Measurements from ENCODE around the gene TMEM63B. TPM values are rescaled to one million over a fixed set of nuclear protein-coding genes. Genes with fewer than 3 reads are reported as not detected.
A peak's percentile ranks its signal among the peaks of the same experiment; 100 is the strongest.
"Not testable (repeated sequence)": the region's sequence is repeated elsewhere in the genome, so short reads cannot be mapped to it uniquely, and the experiment has no call there.

Gene TMEM63B
- total RNA-seq, 1 donor from 2014 or later: 33.4 TPM

DNA sequence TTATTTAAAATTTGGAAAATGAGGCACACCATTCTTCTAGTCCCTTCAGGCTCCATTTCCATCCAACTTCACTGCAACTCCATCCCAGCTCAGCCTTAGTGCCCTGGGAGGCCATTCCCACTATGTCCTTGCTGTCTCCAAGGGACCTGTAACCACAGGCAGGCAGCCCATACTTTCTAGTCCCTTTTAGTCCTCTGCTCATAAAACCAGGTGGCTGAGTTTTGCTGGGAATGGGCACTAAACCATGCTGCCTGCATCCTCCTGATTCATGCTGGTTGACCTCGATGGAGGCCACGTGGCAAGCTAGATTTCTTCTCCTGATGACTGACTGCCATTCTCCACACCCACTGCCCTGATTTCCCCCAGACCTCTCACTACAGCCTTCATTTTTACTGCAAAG is 61.9 kb downstream of the TMEM63B start:
- H3K36me3 Mint-ChIP-seq (ENCODE audit: low read depth, unreplicated experiment): no peaks in the 10 kb centered on the region
- DNase-seq (ENCODE audit: low spot score): no peak

DNA sequence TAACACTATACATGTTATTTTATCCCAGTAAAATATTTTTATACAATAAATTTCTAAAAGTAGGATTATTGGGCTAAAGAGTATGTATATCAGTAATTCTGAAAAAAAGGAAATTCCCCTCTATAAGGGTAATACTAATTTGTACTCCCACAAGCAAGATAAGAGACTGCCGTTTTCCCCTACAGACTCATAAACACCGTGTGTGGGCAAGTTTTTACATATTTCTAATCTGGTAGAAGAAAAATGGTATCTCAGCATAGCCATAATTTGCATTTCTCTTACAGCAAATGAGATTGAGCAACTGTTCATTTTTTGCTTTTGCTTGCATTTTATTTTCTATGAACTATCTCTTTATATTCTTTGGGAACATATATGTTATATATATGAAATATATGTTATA is 63.4 kb downstream of the TMEM63B start:
- H3K4me3 Mint-ChIP-seq (ENCODE audit: unreplicated experiment): no peak overlapping the region
- no peaks in the 10 kb centered on the region for H3K36me3 Mint-ChIP-seq (ENCODE audit: low read depth, unreplicated experiment)
- TF ChIP-seq, protein P1, sequence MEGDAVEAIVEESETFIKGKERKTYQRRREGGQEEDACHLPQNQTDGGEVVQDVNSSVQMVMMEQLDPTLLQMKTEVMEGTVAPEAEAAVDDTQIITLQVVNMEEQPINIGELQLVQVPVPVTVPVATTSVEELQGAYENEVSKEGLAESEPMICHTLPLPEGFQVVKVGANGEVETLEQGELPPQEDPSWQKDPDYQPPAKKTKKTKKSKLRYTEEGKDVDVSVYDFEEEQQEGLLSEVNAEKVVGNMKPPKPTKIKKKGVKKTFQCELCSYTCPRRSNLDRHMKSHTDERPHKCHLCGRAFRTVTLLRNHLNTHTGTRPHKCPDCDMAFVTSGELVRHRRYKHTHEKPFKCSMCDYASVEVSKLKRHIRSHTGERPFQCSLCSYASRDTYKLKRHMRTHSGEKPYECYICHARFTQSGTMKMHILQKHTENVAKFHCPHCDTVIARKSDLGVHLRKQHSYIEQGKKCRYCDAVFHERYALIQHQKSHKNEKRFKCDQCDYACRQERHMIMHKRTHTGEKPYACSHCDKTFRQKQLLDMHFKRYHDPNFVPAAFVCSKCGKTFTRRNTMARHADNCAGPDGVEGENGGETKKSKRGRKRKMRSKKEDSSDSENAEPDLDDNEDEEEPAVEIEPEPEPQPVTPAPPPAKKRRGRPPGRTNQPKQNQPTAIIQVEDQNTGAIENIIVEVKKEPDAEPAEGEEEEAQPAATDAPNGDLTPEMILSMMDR (IDR thresholded peaks at IDR 0.05; ENCODE audit: unreplicated experiment): no peak
- no peaks in the 10 kb centered on the region for H3K9me3 Mint-ChIP-seq (ENCODE audit: unreplicated experiment)
- peaks cover 33% of the 10 kb centered on the region for H3K4me1 Mint-ChIP-seq (ENCODE audit: unreplicated experiment)
- H3K27me3 Mint-ChIP-seq (ENCODE audit: unreplicated experiment): peaks cover 10% of the 10 kb centered on the region
- H3K27ac Mint-ChIP-seq (ENCODE audit: unreplicated experiment): no peak overlapping the region
- no peak for DNase-seq (ENCODE audit: low spot score)

More for the DNA sequence above, 61.9 kb downstream of the TMEM63B start:
- Mint-ChIP-seq H3K4me1 (ENCODE audit: unreplicated experiment) (peaks cover 44% of the 10 kb centered on the region), H3K9me3 (ENCODE audit: unreplicated experiment) (no peaks in the 10 kb centered on the region), H3K4me3 (ENCODE audit: unreplicated experiment) (no peak overlapping the region), H3K27me3 (ENCODE audit: unreplicated experiment) (peaks cover 10% of the 10 kb centered on the region), H3K27ac (ENCODE audit: unreplicated experiment) (no peak overlapping the region)
- TF ChIP-seq, protein P1 (IDR thresholded peaks at IDR 0.05; ENCODE audit: unreplicated experiment): no peak

GRCh38 chr6:44192428-44193041 is 65.2 kb downstream of the TMEM63B start:
- Mint-ChIP-seq H3K36me3 (ENCODE audit: low read depth, unreplicated experiment) (no peaks in the 10 kb centered on the region), H3K27me3 (ENCODE audit: unreplicated experiment) (peaks cover 4% of the 10 kb centered on the region), H3K27ac (ENCODE audit: unreplicated experiment) (peak overlapping the region; percentile 97), H3K9me3 (ENCODE audit: unreplicated experiment) (no peaks in the 10 kb centered on the region), H3K4me1 (ENCODE audit: unreplicated experiment) (peaks cover 22% of the 10 kb centered on the region), H3K4me3 (ENCODE audit: unreplicated experiment) (peak overlapping the region; percentile 76)
- DNase-seq (ENCODE audit: low spot score): peak; percentile 47
- TF ChIP-seq, protein P1 (IDR thresholded peaks at IDR 0.05; ENCODE audit: unreplicated experiment): no peak

DNA sequence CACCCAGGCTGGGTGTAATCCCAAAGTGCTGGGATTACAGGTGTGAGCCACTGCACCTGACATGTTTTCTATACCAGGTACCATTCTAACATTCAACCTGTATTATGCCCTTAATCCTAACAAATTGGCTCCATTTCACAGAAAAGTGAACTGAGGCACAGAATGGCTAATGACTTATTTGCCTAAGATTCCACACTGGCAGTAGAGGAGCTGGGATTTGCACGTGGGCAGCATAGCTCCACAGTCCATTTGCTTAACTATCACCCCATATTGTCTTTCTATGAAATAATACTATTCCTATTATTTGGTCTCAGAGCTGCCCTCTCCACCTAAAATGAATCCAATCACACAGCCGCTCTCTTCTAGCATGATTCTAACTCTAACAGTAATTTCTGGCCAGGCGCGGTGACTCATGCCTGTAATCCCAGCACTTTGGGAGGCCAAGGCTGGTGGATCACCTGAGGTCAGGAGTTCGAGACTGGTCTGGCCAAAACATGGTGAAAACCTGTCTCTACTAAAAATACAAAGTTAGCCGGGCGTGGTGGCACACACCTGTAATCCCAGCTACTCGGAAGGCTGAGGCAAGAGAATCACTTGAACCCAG is 66.1 kb downstream of the TMEM63B start:
- TF ChIP-seq, protein P1 (IDR thresholded peaks at IDR 0.05; ENCODE audit: unreplicated experiment): no peak
- no peak for DNase-seq (ENCODE audit: low spot score)
- Mint-ChIP-seq H3K27ac (ENCODE audit: unreplicated experiment) (peak overlapping the region; percentile 97), H3K27me3 (ENCODE audit: unreplicated experiment) (peaks cover 4% of the 10 kb centered on the region), H3K4me3 (ENCODE audit: unreplicated experiment) (peak overlapping the region; percentile 76), H3K4me1 (ENCODE audit: unreplicated experiment) (peaks cover 22% of the 10 kb centered on the region), H3K9me3 (ENCODE audit: unreplicated experiment) (no peaks in the 10 kb centered on the region), H3K36me3 (ENCODE audit: low read depth, unreplicated experiment) (no peaks in the 10 kb centered on the region)

DNA sequence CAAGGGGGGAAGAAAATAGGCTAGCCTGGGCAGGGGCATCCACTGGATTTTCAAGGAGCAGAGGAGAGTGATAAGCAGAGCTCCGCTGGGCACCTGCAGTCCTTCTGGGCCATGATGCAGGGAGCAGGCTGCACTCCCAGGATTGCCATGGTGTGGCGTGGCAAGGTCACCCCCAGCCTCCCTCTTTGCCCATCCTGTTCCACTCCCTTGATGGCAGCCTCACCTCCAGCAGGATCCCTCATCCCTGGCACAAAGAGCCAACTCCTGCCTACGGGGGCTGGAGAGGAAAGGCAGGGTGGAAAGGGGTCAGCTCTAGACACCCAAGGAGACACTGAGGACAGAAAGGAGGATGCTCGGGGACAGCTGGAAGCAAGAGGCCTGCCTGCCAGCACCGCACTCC is 67.0 kb downstream of the TMEM63B start:
- Mint-ChIP-seq H3K9me3 (ENCODE audit: unreplicated experiment) (no peaks in the 10 kb centered on the region), H3K4me1 (ENCODE audit: unreplicated experiment) (peaks cover 24% of the 10 kb centered on the region), H3K27ac (ENCODE audit: unreplicated experiment) (no peak overlapping the region), H3K4me3 (ENCODE audit: unreplicated experiment) (no peak overlapping the region), H3K27me3 (ENCODE audit: unreplicated experiment) (peaks cover 4% of the 10 kb centered on the region), H3K36me3 (ENCODE audit: low read depth, unreplicated experiment) (no peaks in the 10 kb centered on the region)
- TF ChIP-seq, protein P1 (IDR thresholded peaks at IDR 0.05; ENCODE audit: unreplicated experiment): no peak
- DNase-seq (ENCODE audit: low spot score): no peak

DNA sequence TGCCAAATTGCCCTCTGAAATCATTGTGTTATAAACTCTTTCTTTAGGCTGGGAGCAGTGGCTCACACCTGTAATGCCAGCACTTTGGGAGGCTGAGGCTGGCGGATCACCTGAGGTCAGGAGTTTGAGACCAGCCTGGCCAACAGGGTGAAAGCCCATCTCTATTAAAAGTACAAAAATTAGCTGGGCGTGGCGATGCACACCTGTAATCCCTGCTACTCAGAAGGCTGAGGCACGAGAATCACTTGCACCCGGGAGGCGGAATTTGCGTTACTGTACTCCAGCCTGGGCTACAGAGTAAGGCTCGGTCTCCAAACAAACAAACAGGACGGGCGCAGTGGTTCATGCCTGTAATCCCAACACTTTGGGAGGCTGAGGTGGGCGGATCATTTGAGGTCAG is 69.0 kb downstream of the TMEM63B start:
- peaks cover 35% of the 10 kb centered on the region for H3K4me1 Mint-ChIP-seq (ENCODE audit: unreplicated experiment)
- H3K27me3 Mint-ChIP-seq (ENCODE audit: unreplicated experiment); H3K36me3 Mint-ChIP-seq (ENCODE audit: low read depth, unreplicated experiment); H3K4me3 Mint-ChIP-seq (ENCODE audit: unreplicated experiment); DNase-seq (ENCODE audit: low spot score); H3K27ac Mint-ChIP-seq (ENCODE audit: unreplicated experiment); H3K9me3 Mint-ChIP-seq (ENCODE audit: unreplicated experiment): not testable (repeated sequence)
